HG03469 (cell line): Measurements from ENCODE around the gene TGM5.
"Not testable (repeated sequence)": the region's sequence is repeated elsewhere in the genome, so short reads cannot be mapped to it uniquely, and the experiment has no call there.

Experiments used
- ATAC-seq: cut with Tn5 transposase; IDR thresholded peaks from one replicate; pipeline ENCODE4 v1.9.1; 2021; ENCODE audit warnings: mild to moderate bottlenecking, moderate library complexity, moderate number of reproducible peaks; ENCODE audit not compliant: unreplicated experiment

The TGM5 gene

DNA sequence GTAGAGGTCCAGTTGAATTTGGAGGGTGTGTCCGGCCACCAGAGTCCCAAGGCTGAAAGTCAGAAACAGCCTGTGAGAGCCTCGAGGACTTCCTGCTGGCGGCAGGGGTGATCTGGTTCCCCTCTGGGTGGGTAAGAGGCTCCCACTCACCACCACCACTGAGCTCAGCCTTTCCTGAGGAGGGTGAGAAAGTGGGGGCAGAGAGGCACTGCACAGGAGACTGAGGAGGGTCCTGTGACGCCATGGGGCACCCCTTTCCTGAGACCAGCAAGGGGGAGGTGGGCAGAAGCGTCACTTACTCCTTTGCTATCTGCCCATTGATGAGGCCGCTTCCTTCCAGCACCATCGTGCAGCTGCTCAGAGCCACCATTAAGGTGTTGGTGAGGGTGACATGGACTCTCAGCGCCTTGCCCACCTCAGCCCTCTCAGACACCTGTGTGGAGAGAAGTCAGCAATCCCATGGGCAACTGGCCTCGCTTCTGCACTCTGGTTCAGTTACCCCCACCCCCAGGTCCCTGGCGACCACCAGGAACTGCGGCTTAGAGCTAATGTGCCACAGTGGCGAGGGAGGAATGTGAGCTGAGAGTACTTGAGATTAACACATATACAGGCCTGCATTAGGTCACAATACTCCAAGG lies 10.0 kb upstream of the TGM5 start:
- no peak for ATAC-seq

DNA sequence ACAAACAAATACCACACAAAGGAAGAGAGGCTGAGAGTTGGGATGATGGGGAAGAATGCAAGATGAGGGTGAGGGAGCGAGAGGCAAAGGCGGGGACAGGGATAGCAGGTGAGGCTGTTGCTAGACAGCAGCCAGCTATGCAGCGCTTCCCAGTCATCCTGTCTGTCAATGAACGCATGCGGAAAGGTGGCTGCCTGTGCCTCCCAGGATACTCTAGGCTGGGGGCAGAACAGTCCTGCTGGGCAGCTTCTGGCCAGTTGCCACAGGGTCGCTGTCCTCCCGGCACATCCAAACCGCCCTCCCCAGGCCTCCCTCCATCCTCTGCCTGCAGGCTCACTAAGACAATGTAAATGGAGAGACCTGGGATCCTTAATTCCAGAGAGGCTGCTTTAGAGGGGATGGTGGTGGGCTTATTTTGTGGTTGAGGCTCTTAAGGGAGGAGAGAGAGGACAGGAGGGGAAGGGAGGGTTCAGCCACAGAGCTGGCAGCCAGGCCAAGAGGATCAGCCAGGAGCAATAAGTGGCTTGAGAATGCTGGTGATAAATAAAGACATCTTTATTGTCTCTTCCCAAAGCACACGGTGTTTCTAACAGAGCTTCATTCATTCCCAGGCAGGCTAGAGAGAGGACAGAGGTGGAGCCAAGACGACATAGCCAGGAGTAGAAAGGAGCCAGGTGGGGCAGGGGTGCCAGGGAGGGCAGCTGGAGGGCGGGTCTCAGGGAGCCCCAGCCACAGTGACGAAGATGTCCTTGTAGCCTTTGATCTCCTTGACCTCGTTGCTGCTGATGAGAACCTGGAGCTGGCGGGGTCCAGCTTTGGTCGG lies 9.2 kb upstream of the TGM5 start:
- no peak for ATAC-seq

DNA sequence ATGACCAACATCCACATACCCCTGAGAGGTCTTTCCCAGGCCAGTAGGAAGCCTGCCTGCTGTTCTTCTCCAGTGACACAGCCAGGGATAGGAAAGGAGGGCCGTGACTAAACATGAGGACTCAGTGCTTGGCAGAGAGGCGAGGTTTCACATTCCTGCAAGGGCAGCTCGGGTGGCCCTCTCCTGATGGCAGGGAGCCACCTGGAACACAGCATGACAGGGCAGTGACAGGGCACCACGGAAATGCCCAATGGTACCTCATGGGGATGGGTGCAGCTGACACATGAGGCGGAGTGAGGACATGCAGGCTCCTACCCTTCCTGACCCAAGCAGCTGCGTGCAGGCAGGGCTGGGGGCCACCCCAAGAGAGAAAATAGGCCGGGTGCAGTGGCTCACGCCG lies 7.4 kb upstream of the TGM5 start:
- ATAC-seq: no peak

- no peak for ATAC-seq
These were observed 6.5 kb upstream of the TGM5 start for GRCh38 chr15:43273243-43273642.

DNA sequence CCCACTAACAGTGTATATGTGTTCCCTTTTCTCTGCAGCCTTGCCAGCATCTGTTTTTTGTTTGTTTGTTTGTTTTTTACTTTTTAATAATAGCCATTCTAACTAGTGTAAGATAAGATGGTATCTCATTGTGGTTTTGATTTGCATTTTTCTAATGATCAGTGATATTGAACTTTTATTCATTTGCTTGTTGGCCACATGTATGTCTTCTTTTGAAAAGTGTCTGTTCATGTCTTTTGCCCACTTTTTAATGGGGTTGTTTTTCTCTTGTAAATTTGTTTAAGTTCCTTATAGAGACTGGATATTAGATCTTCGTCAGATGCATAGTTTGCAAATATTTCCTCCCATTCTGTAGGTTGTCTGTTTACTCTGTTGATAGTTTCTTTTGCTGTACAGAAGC lies 5.2 kb upstream of the TGM5 start:
- not testable (repeated sequence) for ATAC-seq

GRCh38 chr15:43270676-43271306 lies 4.1 kb upstream of the TGM5 start:
- no peak for ATAC-seq

- no peak for ATAC-seq
These were observed 3.5 kb upstream of the TGM5 start for GRCh38 chr15:43270113-43270665.

- ATAC-seq: no peak
These were observed 1.7 kb upstream of the TGM5 start for GRCh38 chr15:43268111-43269105.

- ATAC-seq: no peak
These were observed 711 bp upstream of the TGM5 start for GRCh38 chr15:43267439-43267838.

DNA sequence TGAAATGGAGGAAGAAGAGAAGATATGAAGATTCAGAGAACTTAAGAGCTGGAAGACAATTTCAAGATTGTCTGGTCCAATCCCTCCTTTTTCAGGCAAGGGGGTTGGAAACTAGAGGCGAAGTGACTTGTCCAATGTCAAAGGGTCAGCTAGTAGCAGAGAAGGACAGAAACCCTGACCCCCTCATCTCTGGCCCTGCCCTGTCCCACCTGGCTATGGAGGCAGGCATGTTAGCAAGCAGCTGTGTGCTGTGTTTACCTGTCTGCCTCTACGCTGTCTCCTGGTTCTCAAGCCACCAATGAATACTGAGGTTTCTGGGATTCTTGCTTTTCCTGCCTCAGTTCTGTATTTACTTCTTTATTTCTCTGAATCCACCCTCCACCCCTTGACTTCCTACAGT lies 342 bp downstream of the TGM5 start:
- no peak for ATAC-seq

- no peak for ATAC-seq
These were observed 6.6 kb downstream of the TGM5 start for GRCh38 chr15:43260011-43260615.

GRCh38 chr15:43258781-43259180 lies 7.9 kb downstream of the TGM5 start:
- no peak for ATAC-seq

- no peak for ATAC-seq
These were observed 10.4 kb downstream of the TGM5 start for GRCh38 chr15:43256341-43256740.

GRCh38 chr15:43255376-43255775 lies 11.4 kb downstream of the TGM5 start:
- no peak for ATAC-seq

DNA sequence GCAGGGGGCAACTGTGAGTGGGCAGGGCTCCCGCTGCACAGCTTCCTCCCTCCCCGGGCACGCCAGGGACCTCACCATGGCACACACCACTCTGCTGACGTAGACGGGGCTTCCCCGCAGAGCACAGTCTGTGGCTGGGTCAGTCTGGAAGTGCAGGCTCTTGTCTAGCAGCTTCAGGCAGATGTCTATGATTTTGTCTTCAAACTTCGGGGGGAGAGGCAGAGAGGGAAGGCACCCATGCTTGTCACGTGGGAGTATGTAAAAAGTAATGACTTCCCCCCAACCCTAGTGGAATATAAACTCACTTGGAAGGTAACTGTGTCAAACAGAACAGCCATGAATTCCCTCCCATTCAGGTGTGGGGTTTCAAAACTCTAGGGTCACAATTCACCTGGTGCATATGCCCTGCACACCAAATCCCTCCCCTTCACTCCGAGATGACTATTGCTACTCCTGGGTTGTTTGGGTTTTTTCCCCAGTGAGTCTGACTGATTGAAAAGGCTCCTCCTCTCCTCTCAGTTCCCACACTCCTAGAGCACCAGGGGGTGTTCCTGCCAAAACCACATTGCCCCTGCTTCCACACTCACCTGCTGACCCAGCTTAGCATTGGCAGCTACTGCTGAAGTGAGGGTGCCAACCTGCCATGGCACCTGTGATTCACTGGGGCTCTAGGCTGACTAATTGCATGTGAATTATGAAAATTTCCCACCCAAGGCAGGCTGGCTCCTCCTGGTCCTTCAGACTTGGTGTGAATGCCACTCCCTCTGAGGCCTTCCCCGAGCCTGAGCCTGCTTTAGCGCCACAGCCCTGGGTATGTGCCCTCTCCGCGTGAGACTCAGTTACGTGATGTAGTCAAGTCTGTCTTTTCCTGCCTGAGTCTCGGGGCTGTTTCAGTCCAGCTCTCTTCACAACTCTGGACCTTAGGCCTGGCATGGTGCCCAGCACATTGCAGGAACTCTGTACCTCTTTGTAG lies 13.0 kb downstream of the TGM5 start:
- no peak for ATAC-seq

- ATAC-seq: no peak
These were observed 14.9 kb downstream of the TGM5 start for GRCh38 chr15:43251871-43252250.

DNA sequence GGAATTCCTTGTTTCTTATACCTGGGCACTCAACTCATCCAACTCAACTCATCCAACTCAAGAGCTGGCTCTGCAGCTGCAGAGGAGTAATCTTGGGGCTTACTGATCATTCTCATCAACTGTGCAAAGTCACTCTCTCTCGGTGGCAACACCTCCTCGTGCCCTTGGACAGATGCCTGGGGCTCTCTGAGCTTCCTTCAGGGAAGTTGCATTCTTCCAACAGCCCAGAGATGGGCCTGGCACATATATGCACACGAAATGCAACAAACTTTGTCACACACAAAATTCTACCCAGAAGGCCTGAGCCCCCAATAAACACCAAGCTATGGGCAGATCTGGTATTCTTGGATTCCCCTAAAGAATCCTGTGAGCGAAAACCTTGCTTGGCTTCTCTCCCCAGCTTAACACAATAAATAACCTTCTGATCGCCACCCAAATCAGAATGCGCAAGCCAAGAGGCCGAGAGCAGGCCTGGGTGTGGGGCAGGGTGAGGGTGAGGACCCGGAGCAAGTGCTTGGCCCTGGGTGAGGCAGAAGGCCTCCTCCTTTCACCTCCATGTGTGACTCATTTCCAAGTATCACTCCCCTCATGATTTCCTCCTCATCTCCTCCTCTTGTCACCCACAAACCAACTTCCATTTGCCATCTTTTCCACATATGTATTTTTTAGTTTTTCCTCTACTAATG lies 15.4 kb downstream of the TGM5 start:
- no peak for ATAC-seq

DNA sequence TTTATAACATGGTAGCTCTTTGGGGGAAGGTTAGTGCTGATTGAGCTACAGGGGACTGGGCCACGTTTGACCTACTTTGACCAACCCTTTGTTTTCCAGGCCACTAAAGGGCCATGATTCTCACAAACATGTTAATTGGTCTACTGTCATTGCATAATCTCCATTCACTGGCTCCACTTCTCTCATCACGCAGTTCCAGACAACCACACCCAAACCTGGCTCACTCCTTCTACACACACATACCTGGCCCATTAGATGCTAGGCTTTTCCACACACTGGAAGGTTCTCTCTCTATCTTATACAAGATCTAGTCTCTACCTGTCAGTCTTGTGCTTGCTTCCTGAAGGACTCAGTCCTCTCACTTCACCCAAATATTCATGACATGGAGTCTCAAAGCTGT lies 15.9 kb downstream of the TGM5 start:
- no peak for ATAC-seq
